ENCODE data around the gene MLST8. TPM values are rescaled to one million over a fixed set of nuclear protein-coding genes. Genes with fewer than 3 reads are reported as not detected.

The MLST8 gene, protein sequence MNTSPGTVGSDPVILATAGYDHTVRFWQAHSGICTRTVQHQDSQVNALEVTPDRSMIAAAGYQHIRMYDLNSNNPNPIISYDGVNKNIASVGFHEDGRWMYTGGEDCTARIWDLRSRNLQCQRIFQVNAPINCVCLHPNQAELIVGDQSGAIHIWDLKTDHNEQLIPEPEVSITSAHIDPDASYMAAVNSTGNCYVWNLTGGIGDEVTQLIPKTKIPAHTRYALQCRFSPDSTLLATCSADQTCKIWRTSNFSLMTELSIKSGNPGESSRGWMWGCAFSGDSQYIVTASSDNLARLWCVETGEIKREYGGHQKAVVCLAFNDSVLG
- total RNA-seq, result 31.2 TPM

GRCh38 chr16:2205104-2205966 lies at the start of gene MLST8:
TSS of gene MLST8 (plus strand) at chr16:2205454. CDS start at chr16:2206086, 632 bp downstream.
- DNase-seq (ENCODE audit: low spot score), result peak; percentile 85

- no peak for DNase-seq (ENCODE audit: low spot score)
Measured at GRCh38 chr16:2155977-2156848, 49.0 kb upstream of the MLST8 start.

DNA sequence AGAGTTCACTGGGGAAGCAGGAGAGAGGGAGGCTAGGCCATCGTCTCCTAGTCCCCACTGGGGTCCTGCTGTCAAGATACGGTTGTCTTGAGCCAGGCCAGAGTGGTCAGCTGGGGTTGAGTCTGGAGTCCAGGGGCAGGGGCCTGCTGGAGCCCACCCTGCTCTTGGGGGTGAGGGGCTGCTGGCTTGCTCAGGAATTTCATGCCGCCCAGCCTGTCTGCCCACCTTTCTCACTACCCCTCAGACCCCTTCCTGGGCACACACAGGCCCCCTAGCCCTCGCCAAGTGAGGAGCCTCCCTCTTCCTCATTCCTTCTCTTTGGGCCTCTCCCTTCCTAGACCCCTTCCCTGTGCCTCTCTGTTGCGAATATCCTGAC lies 48.4 kb upstream of the MLST8 start:
- no peak for DNase-seq (ENCODE audit: low spot score)

DNA sequence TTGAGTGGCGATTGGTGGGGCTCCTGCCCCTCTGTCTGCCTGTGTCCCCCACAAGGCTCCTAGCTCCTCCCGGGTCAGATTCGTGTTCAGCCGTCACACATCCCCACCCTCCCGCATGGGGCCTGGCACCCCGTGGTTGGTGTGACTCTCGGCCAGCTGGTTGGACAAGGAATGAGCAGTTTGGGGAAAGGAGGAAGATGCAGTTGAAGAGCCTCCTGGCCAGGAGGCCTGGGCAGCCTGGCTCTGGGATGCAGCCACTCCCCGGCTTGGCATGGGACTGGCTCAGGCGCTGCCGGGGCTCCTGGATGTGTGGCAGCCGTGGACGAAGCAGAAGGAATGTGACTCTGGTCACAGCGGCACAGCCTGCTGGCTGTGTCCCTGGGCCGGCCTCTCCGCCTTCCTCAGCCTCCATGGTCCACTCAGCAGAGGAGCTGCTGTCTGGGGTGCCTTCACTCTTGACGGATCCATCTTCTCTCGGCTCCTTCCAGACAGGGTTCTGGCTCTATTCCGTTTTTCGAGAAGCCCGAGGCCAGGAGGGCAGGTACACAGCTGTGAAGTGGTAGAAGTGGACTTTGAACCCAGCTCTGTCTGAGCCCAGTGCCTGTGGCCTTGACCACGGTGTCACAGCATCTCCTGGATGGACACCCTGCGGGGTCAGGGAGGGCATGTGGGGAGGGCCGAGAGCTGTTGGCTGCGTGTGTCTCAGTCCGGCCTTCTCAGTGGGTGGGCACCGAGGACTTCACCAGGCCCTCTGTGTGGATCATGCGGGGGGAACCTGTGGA lies 47.6 kb upstream of the MLST8 start:
- no peak for DNase-seq (ENCODE audit: low spot score)

DNA sequence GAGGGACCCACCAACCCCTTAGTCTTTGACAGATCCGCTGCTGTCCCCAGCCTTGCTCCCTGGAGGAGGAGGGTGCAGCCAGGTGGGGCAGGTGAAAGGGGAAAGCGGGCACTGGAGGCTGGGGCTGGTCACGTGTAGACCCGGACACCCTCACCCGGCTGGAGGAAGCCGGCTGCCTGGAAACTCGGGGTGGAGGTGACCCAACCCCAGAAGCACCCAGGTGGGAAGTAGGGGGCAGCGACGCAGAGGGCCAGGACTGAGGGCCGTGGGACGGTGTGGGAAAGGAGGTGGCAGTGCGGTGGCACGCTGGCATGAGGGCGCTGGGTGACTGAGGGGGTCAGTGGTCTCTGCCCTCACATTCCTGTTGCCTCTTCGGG lies 47.0 kb upstream of the MLST8 start:
- no peak for DNase-seq (ENCODE audit: low spot score)

GRCh38 chr16:2159175-2159838 lies 45.9 kb upstream of the MLST8 start:
- peak; percentile 66 for DNase-seq (ENCODE audit: low spot score)

GRCh38 chr16:2160915-2161551 lies 44.2 kb upstream of the MLST8 start:
- no peak for DNase-seq (ENCODE audit: low spot score)

DNA sequence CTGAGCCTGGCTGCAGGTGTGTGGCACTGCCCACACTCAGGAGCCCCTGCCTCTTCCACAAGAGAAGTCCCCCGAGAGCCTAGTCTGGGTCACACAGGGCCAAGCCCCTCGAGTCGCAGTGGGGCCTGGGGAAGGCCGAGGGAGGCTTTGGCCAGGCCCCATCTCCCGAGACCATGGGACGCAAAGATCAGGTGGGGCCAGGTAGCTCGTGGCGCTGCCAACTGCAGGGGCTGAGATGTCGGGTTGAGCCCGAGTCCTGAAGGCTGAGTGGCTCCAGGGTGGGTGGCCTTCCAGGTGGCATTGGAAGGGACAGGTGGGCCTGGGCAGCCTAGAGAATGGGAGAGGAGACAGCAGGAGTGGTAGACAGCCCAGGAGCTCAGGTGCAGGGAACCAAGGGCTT lies 43.3 kb upstream of the MLST8 start:
- DNase-seq (ENCODE audit: low spot score), result no peak

DNA sequence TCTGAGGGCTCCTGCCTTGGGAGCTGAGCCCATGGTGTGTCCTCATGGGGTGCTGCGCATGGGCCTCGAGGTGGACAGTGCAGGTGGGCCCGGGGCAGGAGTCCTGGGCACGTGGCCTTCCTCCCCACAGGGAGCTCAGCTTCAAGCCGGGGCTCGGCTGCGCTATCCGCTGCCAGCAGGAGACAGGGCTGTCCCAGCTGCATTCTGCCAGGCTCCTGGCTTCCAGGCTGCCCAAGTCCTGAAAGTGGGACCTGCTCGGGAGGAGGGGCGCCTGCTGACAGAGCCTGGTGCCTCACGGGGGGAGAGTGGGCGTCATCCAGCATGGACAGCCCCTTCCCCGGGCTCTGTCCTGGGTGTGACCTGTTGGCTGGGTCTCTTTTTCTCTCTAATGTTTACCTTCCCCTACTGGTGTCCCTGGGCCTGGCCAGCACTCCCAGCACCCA lies 42.6 kb upstream of the MLST8 start:
- no peak for DNase-seq (ENCODE audit: low spot score)

DNA sequence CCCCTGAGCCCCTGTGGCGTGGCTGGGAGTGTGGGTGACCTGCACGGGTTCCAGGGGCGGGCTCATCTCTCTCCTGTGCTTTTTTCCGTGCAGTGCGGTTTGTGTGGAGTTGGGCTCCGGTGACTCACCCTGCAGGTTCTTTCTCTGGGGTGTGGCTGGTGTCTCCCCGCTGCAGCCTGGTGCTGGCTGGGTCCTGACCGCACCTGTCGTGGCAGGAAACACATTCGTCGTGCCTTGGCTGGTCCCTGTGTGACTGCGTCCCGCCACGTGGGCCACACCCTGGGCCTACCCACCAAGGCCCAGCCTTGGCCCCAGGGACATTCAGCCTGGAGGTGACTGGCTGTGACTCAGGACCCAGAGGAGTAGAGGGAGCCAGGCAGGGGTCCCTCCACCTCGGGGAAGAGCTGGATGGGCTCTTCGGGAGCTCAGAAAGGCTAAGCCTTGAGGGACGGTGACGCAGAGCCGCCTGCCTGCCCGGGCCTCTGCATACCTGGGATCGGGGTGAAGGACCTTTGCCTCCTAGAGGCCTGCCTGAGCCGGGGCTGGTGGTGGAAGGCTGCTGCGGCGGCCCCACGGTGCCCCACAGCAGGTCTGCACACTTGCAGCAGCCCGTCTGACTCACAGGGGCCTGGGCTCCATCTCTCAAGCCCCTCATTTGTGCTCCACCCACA lies 41.9 kb upstream of the MLST8 start:
- DNase-seq (ENCODE audit: low spot score), result peak; percentile 81

DNA sequence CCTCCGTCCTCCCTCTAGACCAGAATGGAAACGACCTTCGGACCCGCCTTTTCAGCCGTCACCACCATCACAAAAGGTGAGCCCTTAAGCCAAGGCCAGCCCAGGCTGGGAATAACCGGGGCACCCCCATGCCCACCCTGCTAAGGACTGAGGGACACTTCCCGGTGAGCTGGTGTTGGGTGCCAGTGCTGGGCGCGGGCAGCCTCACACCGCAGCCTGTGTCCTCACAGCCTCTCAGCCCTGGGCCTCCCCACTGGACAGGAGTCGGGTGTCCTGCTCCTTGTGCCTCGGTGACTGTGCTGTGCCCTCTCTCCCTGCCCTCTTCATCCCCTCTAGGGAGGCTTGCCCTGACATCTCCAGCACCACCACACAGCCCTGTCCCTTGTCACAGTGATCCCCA lies 39.4 kb upstream of the MLST8 start:
- DNase-seq (ENCODE audit: low spot score), result no peak

DNA sequence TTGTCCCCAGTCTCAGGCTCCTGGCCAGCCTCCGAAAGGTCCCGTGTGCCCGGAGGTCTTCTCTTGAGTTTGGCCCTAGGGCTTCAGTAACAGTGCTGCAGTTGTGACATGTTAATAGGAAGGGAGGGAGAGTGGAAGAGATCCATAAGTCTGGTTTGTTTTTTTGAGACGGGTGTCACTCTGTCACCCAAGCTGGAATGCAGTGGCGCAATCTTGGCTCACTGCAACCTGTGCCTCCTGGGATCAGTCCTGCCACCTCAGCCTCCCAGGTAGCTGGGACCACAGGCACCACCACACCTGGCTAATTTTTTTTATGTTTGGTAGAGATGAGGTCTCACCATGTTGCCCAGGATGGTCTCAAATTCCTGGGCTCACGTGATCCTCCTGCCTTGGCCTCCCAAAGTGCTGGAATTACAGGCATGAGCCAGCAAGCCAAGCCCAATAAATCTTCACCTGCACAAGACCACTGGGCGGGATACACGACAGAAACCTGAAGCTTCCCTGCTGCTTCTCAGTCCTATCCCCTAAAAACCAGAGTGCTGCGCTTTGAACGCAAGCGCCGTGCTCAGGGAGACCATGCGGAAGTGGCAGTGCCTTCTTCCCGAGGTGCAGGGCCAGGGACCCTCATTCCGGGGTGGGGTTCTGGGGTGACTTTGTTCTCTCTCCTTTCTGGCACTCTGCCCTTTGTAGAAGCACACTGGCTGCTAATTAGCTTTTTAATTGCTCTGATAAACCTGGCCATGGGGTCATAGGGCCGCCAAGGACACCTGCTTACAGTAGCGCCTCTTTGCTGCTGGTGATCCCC lies 38.8 kb upstream of the MLST8 start:
- no peak for DNase-seq (ENCODE audit: low spot score)

DNA sequence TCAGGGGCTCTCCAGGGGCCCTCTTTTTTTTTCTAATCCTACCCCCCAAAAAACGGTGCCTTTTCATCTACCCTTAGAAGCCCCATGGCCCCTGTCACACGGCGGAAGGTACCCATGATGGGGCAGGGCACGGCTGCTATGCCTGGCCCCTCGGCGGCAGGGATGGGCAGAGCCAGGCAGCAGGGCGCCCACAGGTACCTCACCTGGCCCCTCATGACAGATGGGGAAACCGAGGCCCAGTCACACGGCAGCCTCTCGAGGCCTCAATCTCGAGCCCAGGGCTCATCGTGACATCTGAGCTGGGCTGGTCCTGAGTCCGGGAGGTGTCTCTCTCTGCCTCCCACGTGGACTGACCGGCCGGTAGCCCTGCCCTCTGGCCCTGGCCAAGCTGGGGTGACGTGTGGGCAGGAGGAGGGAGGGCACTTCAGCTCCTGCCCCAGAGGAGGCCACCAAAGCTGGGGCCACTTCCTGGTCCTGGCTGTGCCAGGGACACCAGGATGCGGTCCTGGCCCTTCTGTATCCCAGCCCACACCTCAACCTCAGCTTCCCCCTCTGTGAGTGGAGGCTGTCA lies 38.1 kb upstream of the MLST8 start:
- DNase-seq (ENCODE audit: low spot score), result no peak

DNA sequence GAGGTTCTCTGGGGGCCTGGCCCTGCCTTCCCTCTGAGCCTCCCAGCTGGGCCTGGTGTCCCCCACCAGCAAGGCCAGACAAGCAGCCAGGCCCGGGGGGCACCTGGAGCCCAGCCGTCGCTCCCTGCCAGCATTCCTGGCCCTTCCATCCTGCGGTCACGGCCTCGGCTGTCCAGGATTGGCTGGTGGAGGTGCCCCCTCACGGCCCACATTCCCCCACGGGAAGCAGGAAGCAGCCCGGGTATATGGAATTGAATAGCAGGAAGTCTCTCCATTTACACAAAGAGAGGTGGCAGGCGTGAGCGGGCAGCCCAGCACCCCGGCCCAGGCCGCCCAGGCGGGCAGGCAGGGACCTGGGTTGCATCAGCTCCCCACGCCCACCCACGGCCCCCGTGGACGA lies 35.2 kb upstream of the MLST8 start:
- DNase-seq (ENCODE audit: low spot score), result no peak

- no peak for DNase-seq (ENCODE audit: low spot score)
Measured at GRCh38 chr16:2170587-2171435, 34.4 kb upstream of the MLST8 start.

- DNase-seq (ENCODE audit: low spot score), result no peak
Measured at GRCh38 chr16:2171601-2172178, 33.6 kb upstream of the MLST8 start.

DNA sequence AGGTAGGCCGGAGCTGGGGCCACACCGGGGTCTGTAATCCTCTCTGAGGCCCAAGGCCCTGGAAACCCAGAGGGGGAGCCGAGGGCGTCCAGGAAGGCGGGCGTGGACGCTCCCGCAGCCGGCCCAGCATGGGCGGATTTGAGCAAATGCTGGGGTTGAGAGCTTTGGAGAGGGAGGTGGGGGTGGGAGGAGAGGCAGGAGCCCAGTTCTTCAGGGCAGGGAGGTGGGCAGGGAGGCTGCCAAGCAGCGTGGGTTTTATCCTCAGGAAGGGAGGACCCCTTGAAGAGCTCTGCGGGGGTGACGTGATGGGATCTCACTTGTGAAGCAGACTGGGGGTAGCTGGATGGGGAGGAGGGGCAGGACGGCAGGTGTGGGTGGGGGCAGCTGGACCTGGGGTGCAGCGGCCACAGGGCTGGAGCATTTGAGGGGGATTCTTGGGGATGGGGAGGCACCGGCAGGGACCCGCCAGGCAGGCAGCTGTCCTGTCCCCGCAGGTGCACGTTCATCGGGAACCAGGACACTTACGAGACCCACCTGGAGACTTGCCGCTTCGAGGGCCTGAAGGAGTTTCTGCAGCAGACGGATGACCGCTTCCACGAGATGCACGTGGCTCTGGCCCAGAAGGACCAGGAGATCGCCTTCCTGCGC lies 32.4 kb upstream of the MLST8 start:
- no peak for DNase-seq (ENCODE audit: low spot score)

All from mucosa of gallbladder (tissue), 1 donor.